IPS-NIHi7 (cell line): ENCODE data around the gene RAPGEF2.

Source experiments
- DNase-seq: peaks from one replicate; pipeline ENCODE4 v3.0.0; 2012; ENCODE audit warnings: mixed read lengths; ENCODE audit errors: extremely low spot score

RAPGEF2 gene

DNA sequence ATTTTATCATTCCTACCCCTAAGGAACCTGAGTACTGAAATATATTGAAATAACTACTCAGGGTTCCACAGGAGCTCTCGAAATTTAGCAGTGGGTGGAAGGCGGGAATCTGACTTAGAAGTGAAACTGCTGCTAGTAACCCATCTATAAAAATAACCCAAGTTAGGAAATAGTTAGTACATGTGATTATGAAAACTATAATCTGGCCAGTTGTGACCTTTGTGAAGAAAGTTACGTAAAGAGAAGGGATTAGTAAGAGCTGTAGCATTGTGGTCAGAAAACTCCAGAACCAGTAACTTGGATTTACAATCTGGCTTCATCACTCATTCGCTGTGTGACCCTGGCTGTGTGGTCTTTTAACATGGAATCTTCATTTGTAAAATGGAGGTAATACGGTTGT is 175.5 kb downstream of the RAPGEF2 start:
- no peak for DNase-seq

DNA sequence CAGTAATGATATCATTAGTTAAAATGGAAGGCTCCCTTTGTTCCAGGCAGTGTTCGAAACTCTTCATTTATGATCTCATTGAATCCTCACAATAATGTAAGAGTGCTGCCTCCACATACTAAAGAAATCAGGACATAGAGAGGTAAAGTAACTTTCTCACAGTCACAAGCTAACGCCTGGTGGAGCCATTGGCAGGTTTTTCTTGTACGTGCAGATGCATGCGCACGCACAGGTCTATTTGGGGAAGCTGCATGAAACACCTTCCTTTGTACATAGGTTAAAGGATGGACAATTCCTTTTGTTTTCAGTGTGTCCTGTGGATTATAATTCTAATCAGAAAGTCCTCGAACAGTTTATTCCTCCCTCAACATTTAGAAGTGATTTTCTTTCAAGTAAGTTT is 176.2 kb downstream of the RAPGEF2 start:
- no peak for DNase-seq

DNA sequence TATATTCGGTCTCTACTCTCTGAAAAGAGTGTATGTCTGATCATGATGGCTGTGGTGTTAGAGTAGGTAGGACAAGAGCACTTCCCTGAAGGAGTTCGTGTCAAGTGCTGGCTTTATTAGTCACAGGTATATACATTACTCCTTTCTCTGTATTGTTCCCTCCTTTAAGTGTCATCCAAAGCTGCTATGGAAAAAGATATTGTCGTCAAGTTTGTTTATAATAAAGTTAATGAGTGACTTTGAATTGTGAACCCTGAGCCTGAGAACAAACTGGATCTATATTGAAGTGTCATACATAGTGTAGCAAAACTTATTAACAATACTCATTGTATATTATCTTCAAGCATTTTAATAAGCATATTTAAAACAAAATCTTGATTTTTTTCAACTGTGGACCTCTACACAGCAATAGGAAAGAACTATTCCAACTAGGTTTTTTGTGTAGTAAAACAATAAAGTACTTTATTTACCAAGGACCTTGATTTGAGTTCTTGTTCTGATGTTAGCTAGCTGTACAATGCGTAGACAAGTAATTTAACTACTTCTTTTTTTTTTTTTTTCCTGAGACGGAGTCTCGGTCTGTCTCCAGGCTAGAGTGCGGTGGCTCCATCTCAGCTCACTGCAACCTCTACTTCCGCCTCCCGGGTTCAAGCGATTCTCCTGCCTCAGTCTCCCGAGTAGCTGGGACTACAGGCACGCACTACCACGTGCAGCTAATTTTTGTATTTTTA is 177.7 kb downstream of the RAPGEF2 start:
- no peak for DNase-seq

DNA sequence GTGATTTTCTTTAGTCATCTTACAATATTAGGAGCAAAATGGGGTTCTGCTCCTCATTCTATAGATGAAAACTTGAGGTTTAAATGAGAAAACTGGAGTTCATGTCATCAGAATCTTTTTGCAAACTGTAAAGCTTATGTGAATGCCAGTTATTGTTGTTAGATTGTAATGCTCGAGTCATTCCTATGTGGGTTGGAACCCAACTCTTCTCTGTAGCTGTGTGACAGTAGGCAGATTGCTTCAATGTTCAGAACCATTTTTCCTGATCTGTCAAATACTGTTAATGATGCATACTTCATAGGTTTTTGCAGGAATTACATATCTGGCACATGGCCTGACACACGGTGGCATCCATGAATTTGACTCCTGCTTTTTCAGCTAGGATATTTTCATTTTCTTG is 178.9 kb downstream of the RAPGEF2 start:
- no peak for DNase-seq

DNA sequence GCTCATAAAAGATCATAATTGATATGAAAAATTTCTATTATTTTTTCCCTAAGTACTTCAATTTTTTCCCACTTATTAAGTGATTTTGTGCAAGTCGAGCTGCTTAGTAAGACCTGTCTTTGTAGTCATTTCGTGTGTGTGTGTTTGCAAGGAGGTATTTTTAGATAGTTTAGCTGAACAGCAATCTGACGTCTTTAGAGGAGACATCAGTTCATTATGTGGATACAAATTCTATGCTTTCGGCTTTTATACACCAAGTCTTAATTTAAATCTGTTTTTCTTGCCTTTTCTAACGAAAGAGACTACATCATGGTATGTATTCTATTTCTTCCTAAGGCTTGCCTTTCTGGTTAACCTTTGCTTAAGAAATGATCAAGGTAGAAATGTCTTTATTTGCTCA is 179.4 kb downstream of the RAPGEF2 start:
- no peak for DNase-seq

DNA sequence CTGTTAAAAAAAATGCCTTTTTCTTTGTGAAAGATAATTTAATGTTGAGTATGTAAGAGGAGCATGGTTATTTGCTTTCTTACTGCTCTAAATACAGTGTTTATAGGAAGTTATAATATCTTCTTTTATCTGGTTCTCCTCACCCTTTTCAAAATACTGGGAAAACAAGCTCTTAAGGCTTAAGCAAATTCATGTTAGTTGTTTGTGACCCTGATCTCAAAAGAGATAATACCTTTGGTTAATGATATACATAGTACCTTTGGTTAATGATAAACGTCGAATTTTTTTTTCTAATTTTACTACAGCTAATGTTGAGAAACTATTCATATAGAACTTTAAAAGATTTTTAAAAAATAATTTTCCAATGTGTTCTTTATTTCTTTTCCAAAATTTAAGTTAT is 180.1 kb downstream of the RAPGEF2 start:
- DNase-seq, result no peak

DNA sequence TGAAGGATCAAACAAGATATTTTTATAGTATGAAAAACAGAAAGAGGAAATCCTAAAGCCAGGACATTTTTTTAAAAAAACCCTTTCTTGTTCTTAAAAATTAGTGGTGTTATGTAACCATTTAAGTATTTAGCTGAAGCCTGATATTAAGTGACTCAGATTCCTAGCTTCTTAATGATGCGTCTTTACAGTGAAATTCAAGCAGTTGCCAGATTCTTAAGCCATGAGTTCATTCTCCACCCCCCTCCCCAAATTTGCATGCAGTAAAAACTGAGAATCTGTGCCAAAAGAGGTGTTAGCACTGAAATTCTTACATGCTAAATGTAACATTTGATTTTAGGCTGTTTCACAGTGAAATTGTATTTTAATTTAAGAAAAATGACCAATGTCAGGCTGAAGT is 180.8 kb downstream of the RAPGEF2 start:
- DNase-seq, result peak; percentile 53

DNA sequence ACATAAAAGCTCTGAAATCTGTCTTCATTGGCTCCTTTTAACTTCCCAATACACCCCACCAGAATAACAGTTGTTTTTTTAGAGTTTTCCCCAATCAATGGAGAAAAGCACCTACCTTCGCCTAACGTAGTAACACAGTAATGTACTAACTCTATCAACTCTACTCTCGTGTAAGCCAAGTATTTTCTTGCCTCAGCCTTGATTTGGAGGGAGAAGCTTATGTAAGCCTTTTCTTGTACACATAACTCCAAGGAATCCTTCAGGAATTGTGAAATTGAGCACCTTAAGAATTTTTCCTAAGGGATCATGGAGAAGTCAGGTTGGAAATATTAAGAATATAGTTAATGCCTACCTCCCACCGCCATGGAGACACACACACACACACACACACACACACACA is 181.2 kb downstream of the RAPGEF2 start:
- DNase-seq, result no peak

DNA sequence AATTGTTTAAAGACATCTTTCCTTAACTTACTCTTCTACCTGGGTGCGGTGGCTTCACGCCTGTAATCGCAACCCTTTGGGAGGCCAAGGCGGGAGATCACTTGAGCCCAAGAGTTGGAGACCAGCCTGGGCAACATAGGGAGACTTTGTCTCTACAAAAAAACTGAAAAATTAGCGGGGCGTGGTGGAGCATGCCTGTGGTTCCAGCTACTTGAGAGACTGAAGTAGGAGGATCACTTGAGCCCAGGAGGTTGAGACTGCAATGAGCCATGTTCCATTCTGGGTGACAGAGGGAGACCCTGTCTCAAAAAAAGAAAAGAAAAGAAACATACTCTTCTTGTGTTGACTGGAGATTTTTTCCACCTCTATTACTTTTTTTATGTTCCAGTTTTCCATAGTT is 181.9 kb downstream of the RAPGEF2 start:
- DNase-seq, result no peak

DNA sequence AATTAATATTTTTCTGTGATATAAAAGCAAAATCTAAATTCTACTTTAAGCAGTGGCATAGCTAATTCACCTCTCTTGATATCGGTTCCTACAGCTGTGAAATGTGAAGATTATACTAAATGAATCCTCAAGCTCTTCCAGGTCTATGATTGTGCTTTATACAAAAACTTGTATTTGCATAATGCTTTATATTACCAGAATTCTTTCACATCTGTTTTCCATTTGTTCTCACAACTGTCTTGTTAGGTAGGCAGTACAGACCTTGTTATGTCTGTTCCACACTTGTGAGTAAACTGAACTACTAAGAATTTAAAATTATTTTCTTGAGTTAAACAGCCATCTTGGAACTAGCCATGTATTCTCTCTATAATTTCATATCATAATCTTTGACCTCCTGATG is 184.9 kb downstream of the RAPGEF2 start:
- no peak for DNase-seq

DNA sequence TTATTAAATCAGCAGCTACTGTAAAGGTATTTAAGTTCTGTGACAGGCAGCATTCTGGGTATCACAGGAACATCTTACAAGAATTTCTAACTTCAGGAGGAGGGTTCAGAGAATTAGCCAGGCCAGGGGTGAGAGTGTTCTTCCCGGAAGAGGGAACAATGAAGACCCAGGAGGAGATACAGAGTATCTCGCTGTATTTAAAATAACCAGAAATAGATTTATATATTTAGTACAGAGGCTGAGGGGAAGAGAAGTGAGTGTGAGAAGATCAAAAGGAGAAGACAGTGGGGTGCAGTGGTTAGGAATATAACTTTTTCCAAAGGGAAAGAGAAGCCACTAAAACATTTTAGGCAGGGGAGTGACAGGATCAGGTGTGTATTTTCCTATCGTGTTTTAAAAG is 186.8 kb downstream of the RAPGEF2 start:
- no peak for DNase-seq

DNA sequence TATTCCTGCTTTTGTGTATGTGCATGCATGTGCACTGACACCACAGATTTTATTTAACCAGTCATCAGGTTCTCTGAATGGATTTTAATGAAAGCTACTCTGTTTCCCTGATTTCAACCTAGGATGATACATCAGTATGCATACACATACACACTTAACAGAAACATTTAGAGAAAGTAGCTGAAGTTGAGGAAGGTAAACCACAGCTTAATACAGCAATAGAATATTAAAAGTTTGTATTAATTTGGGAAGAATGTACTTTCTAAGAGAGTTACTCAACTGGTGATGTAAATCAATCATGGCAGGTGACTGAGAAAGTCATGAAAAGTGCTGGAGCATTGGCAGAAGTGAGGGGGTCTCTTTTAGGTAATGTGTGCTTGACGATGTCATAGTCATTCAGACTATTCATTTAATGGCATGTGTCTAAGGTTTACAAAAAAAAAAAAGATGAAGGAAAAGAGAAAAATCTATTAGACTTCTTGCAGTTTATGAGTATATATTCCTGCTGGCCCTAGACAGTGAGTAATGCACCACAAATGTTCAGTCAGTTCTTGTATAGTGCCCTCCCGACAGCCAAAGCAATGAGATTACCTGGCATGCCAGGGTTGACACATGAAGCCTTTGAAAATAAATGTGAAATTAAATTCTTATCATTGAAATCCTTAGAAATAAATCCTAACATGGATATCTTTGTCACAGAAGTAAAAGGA is 187.6 kb downstream of the RAPGEF2 start:
- no peak for DNase-seq

DNA sequence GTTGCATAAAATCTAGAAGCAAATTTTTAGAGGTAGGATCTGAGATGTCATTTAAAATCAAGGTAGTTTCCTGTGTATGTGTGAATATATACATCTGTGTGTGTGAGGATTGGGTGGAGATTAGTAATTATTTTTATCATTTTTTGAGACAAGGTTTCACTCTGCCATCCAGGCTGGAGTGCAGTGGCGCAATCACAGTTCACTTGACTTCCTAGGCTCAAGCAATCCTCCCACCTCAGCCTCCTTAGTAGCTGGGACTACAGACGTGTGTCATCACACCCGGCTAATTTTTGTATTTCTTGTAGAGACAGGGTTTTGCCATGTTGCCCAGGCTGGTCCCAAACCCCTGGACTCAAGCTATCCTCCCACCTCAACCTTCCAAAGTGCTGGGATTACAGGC is 188.3 kb downstream of the RAPGEF2 start:
- DNase-seq, result no peak

DNA sequence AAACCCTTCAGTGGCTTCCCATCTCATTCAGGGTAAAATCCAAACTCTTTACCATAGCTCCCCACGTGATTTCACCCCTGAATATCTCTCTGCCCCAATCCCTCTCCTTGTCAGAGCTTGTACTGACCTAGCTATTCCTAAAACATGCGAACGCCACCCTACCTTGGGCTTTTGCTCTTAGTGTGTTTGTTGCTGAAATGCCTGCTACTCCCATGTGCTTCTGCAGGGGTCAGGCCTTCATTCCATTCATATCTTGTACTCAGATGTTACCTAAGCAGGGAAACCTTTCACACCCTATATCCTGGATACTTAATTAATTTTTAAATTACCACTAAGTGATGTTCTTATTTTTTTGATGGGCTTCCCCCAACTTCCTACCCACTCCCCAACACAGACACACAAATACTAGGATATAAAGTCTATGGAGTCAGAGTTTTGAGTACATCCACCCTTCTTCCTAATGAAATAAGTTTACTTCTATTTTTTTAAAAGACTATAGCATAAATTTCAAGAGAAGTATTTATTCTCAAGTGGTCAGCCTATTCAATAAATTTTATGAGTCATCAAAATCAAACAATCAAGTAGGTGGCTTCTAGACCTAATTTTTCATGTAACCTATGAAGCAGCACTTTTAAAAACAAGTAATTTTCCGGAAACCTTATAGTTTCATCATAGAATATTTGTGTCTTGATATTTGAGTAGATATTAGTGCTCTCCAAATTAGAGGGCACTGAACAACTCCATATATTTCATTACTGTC is 189.4 kb downstream of the RAPGEF2 start:
- DNase-seq, result peak; percentile 43

DNA sequence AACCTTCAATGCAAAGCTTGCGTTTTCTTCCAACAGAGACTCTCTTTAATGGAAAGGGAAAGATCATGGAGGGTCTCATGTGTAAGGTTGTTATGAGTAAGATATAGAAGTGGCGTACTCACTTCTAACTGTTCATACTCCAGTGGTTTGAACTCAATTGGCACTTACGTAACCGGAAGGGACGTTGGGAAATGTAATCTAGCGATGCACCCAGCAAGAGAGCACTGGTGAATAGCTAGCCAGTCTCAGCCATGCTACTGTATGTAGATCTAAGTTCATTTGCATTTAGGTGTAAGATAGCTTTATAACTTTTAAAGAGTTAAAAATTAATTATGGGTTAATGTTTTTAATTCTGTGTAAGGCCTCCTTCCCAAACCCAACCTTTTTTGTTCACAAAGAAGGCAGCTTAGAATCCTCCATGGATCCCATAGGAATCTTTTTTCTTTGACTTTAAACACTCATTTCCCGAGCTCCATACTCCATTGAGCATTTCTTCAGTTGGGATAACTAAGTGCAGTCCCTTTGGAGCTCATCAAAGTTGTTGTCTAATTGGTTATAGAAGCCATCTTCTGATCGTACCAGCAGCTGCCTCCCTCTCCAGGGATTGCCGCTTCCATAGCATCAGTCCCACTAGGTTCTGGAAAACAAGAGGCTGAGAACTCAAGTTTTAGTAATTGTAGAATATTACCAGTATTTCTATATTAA is 191.1 kb downstream of the RAPGEF2 start:
- no peak for DNase-seq

DNA sequence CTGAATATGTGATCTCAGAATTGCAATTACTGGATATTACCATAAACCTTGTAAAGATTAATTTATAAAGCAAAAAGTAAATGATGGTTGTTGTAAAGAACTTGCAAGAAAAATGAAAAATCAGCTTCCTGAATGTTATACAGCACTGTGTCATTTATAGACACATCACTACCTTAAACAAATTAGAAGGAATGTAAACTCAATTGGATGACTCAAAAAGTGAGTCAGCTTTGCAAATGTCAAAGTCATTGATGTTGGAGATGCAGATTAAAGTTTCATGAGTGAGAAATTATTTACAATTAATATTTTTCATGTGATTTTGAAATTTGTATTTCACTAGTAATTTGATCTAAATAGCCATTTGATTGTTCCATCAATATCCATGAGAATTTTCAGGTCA is 193.2 kb downstream of the RAPGEF2 start:
- no peak for DNase-seq

DNA sequence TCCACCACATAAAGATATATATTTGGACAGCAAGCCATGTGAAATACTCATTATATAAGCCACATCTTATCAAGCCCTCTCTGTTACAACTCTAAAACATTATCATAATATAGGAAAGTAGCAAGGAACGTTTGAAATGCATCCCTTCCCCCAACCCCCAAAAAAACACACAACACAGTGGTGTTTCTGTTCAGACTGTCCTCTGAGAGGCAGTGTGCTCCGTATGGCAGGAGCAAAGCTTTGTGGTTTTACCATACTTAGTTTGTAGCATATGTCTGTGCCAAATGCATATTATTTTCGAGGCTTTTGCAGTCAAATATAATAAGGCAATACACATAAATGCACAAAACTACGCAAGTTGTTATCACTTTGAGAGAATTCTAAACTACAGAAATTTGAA is 194.2 kb downstream of the RAPGEF2 start:
- no peak for DNase-seq

DNA sequence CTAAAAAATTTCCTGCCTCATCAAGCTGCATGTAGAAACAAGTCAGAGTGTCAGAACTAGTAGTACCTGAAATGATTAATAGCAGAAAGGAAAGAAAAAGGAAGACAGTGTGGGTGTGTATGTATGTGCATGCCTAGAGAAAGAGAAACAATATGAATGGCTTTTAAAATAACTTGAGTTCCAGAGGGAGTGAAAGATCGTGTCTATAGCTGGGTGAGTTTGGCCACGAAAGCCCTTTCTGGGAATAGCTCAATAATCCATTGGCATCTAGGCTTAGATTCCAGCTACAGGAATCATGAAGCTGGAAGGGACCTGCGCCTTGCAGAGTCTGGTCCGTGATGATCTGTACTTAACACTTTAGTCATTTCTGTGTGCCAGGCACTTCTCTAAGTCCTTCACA is 195.6 kb downstream of the RAPGEF2 start:
- DNase-seq, result no peak

DNA sequence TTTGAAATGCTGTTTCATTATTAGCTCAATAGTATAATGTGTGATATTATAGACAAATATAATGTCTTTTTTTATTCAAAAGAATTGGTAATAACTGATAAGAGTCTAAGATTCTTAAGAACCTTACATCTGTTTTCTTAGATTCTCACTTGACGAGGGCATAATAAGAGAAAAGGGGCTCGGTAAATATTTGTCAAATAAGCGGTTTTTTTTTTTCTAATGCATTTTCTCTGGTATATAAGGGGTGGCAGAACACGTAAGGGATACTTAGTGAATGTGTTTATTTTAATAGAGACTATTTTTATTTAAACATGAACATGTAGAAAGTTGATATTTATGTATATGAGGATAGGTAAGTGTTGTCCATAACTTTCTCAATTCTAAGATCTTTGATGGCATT is 200.6 kb downstream of the RAPGEF2 start:
- DNase-seq, result no peak

DNA sequence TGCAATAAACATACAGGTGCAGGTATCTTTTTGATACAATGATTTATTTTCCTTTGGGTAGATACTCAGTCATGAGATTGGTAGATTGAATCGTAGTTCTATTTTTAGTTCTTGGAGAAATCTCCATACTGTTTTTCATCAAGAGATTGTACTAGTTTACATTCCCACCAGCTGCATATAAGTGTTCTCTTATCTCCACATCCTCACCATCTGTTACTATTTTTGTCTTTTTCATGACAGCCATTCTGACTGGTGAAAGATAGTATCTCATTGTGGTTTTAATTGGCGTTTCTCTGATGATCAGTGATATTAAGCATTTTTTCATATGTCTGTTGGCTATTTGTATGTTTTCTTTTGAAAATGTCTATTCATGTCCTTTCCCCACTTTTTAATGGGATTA is 202.2 kb downstream of the RAPGEF2 start:
- no peak for DNase-seq

DNA sequence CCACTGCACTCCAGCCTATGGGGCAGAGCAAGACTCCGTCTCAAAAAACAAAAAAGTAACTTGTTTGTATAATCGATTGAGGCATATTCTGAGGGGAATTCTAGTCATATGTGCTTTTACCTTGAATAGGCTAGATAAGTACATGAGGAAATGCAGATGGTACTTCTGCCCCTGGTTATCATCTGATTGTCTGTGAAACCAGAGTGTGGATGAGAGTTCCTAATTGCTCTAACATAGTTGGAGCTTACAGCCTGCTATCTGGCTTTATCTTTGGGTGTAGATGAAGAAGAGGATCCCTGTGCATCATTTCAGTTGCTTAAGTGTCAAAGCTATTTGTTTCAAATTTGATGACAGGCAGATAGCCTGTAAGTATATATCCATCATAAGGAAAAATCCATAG is 205.1 kb downstream of the RAPGEF2 start:
- DNase-seq, result no peak
